Fibroblast of gingiva (primary cell): ENCODE data around the gene SYNGR1.

ENCODE experiments used
- DNase-seq: peaks from one replicate; pipeline ENCODE4 v3.0.0-alpha.2; 2011; ENCODE audit warnings: low read depth

Gene SYNGR1, protein sequence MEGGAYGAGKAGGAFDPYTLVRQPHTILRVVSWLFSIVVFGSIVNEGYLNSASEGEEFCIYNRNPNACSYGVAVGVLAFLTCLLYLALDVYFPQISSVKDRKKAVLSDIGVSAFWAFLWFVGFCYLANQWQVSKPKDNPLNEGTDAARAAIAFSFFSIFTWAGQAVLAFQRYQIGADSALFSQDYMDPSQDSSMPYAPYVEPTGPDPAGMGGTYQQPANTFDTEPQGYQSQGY

DNA sequence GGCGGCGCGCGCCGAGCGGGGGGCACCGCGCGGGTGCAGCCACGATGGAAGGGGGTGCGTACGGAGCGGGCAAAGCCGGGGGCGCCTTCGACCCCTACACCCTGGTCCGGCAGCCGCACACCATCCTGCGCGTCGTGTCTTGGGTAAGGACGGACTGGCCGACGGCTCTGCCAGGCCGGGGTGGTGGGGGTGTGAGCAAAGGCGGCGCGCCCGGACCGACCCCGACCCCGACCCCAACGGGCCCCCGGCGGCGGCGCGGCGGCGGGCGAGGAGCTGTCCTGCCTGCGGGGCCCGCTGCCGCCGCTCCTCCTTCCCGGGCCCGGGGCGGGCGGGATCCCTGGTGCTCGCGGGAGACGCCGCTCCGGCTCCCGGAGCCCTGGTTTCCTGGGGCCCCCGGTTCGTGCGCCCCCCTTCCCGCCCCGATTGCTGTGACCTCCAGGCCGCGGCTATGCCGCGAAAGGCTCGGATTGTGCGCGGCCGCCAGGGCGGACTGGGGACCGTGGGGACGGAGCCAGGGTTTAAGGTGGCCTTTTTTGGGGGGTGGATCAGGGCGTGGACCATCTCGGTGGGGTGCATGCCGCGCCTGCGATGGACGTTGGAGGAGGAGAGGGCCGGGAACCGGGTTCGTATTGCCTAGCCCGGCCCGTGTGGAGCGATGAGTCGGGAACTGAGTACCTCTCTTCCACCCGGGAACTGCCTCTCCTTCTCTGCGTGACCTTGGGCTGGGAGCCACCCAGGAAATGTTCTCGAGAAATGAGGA lies at the start of gene SYNGR1:
Gene SYNGR1, plus strand, starts transcription at position 25 of the 760 bp plus-strand sequence. Its CDS starts 20 bp downstream, at position 45.
- no peak for DNase-seq

DNA sequence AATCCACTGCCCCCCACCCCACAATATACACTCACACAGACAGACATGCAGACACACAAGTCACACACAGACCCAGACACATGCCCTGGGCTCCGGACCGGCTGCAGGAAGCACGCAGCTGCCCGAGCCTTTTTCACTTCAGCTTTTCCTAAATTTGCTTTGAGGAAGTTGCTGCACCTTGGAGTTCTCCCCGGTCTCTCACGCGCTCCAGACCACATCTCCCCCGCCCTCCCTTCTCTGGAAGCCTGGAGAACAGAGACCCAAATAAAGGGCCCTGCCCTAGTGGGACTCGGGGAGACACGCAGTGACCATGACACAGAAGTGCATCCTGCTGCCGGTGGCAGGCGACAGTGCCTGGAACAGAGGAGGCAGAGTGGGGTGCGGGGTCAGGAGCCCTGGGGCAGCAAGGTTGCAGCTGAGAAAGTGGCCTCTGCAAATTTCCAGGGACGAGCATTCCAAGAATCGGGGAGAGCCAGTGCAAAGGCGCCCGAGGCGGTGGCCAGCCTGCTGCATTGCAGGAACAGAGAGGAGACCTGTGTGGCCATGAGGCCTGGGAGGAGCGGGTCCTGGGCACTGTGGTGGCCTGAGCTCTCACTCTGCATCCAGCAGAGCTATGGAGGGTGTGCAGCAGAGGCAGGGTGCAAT lies 49.5 kb upstream of the SYNGR1 start:
- no peak for DNase-seq

DNA sequence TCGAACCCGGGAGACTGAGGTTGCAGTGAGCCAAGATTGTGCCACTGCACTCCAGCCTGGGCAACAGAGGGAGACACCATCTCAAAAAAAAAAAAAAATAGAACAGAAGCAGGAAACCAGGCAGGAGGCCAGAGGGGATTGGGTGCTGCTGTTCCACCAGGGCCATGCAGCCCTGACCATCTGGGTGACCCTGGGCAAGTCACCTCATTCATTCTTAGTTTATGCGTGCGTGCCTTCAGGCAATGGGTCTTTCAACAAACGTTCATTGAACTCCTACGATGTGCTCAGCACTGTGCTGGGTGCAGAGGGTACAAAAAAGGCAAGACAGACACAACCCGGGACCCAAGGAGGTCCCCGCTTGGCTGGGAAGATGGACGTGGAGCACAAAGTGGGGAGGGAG lies 48.7 kb upstream of the SYNGR1 start:
- no peak for DNase-seq

DNA sequence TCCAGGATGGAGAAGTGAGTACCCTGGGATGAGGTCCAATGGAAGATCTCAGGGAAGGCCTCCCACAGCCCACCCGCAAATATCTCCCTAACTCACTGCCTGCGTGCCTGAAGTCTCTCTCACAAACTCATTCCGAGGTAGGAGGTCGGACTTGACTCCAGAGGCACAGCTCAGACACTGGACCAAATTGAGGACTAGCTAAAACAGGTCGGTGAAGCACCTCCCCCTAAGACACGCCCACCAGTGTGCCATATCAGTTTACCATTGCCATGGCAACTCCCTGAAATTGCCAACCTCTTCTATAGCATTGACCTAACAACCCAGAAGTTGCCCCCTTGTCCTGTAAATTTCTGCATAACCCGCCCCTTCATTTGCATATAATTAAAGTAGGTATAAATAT lies 47.9 kb upstream of the SYNGR1 start:
- DNase-seq = no peak

DNA sequence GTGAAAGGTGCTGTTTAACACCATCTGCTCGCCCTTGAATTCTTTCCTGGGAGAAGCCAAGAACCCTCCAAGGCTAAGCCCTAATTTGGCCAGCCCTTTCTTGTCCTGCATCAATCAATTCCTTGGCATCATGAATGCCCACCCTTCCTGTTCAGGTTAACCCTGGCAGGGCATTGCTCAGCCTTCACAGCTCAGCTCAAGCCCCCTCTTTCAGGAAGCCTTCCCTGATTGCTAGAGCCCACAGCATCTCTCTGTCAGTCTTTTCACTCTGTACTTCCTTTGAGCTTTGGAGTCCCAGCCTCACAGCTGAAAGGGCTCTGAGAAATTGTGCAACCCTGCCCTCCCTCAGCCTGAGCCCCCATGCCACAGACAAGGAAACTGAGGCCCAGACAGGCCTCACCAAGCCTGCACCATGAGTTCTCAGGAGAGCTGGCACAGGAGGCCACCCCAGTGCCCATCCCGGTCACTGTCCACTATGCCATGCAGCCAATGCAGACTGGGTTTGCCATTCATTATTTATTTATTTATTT lies 47.3 kb upstream of the SYNGR1 start:
- DNase-seq = no peak

DNA sequence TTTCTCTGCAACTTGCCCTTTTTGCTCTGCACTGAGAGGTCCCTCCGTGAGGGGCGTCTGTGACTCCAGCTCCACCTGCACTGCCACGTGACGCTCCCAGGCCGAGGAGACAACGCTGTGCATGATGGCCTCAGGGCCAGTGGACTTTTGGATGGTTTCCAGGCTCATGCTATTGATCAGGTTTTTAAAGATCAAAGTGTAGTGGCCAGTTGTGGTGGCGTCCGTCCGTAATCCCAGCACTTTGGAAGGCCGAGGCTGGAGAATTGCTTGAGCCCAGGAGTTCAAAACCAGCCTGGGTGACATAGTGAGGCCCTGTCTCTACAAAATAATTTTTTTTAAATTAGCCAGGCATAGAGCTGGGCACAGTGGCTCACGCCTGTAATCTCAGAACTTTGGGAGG lies 46.4 kb upstream of the SYNGR1 start:
- DNase-seq = no peak

DNA sequence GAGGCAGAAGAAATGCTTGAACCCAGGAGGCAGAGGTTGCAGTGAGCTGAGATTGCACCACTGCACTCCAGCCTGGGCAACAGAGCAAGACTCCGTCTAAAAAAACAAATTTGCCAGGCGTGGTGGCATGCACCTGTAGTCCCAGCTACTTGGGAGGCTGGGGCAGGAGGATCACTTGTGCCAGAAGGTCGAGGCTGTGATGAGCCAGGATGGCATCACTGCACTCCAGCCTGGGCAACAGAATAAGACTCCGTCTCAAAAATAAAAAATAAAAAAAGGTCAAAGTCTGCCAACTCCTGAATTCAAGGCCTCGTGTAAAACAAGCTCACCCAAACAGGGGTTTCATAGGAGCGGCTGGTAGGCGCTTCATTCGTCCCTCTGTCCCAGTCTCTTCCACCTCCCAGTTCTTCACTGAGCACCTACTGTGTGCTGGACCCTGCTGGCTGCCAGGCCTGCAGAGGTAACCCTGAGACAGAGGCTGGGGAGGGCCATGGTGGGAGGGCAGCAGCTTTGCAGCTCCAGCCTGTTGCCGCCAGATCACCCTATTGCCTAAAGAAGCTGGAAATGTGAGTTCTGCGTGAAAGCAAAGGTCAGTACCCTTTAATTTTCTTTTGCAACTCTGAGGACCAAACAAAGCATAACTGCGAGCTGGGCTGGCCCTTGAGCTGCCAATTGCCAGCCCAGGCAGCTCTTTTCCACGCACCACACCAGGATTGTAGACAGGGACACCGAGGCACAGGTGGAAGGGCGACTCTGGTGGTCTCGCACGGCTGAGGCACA lies 45.7 kb upstream of the SYNGR1 start:
- no peak for DNase-seq

DNA sequence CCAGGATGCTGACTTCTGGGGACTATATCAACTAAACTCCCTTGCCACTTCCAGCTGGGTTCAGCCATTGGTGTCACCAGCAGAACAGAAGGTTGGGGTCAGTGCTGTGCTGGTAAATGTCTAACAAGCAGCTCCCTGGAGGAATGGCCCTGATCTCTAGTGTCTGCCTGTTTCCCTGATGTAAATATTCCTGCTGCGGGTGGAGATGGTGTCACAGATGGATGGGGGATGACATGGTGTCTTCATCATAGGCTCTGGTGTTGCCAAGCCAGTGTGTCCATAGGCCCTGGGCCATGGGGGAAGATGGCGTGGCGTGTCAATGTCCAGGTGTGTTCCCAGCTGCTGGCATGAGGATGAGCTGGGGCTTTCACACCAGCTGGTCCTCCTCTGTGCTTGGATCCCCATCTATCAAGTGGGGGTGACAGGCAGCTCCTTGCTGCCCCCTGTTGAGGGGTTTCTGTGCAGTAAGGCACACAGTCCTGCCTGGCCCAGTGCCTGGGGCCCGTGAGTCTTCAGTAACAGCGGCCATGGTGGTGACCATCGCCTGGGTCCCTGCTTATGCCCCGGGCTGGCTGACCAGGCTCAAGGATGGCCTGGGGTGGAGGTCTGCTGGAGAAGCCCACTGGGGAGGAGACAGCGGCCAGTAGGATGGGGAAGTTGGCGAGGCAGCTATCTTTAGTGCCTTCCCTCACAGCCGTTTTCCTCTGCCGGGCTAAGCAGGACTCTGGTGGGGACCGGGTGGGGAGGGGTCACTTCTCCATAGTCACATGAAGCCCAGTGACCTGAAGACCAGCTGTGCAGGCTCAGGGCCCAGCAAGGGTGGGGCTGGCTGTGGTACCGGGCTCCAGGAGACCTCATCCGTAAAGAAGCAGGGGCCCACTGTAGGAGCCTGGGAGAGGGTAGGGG lies 43.1 kb upstream of the SYNGR1 start:
- no peak for DNase-seq

DNA sequence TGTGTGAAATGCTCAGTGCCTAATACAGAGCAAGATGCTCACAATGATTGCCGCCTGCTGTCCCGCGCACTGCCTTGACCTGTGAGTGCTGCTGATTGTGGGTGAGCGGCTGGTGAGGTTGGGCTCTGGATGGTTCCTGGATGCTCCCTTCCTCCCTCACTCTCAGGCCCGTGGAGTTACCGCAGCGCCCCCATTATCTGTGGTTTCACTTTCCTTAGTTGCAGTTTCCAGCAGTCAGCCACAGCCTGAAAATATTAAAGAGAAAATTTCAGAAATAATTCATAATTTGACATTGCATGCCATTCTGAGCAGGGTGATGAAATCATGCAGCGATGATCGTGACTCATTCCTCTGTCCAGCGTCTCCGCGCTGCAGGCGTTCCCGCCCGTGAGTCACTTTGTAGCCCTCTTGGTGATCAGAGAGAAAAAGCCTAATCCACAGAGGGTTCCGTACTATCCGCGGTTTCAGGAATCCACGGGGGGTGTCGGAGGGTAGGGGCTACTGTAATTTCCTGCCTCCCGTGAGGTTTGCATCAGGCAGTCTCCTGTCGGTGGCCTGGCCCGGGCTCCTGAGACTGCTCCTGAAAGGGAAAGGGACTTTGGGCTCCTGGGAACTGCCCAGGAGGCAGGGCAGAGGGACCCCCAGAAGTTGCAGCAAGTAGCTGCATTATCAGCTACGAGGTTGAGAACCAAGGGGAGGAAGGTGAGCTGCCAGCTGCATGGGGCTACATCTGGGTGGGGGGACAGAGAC lies 41.0 kb upstream of the SYNGR1 start:
- peak; percentile 91 for DNase-seq

DNA sequence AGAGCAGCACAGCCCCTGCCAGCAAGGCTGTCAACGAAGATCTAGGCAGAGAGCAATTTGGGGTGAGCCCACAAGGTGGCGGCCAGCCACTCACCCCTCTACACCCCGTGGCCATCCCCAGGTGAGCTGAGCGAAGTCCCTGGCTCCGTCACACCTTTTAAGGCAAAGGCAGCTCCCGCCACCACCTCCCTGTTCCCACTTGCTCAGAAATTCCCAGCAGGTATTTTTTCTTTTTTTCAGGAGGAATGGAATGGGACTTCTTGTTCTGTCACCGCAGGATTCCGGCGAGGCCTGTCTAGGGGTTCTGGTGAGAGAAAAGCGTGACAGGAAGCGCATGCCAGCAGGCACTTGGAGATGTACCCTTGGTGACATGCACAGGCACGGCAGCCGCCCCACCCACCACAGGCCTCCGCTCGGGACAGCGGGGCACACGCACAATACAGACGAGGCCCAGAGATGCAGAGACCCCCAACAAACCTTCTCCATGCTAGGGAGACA lies 40.4 kb upstream of the SYNGR1 start:
- no peak for DNase-seq

DNA sequence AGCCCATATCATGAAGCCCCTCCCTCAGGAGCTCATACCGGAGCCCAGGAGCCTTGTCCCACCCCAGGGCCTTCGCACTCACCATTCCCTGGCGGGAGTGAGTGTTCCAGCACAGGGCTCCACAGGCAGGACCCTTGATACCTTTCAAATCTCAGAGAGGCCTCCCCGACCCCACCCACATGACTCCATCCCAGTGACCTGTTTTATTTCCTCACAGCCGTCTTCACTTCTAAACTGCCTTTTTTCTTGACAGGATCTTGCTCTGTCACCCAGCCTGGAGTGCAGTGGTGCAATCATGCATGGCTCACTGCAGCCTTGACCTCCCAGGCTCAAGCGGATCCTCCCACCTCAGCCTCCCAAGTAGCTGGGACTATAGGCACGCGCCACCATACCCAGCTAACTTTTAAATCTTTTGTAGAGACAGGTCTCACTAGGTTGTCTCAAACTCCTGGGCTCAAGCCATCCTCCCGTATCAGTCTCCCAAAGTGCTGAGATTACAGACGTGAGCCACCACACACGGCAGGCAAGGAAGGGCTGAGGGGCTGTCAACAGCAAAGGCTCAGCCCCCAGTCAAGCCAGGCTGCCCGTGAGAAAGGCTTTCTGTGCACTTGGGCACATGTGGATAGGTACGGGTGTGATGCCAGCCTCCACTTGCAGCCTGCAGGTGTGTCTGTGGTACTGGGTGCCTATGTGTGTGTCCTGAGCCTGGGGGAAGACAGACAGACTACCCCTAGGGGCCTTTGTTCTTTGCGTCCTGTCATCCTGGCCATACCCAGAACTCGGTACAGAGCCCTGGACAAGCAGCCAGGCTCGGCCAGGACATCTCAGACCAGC lies 39.7 kb upstream of the SYNGR1 start:
- peak; percentile 45 for DNase-seq

DNA sequence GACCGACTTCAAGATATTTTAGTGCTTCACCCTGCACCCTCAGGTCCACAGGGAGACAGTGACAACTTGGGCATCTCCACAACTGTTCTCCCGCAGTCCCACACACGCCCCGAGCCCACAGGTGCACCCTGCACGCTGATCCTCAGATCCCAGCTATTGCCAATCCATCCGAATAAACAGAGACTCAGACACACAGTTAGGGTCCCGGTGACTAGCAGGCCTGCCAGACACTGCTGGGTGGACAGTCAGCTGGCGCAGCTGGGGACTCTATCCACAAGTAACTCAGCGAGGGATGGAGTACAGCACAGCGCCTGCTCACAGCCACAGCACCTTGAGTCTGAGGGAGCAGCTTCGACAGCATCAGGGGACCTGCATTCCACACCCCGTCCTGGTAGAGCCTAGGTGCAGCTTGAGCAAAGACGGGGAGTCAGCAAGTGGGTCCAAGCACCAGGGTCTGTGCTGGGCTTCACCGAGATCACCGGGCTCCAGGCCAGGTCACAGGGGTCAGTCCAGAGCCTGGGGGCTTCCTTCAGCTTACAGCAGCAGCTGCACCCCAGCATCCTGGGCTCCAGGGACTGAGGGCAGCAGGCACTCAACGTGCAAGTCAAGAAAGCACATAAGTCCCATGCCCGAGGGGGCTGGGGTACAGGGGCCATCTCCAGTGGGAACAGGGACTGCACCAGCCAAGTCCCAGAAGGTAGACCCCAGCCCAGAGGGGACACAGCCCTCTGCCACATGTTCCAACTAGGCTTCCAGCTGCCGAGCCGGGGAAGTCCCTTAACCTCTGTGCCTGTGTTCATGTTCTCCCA lies 38.0 kb upstream of the SYNGR1 start:
- DNase-seq = no peak

DNA sequence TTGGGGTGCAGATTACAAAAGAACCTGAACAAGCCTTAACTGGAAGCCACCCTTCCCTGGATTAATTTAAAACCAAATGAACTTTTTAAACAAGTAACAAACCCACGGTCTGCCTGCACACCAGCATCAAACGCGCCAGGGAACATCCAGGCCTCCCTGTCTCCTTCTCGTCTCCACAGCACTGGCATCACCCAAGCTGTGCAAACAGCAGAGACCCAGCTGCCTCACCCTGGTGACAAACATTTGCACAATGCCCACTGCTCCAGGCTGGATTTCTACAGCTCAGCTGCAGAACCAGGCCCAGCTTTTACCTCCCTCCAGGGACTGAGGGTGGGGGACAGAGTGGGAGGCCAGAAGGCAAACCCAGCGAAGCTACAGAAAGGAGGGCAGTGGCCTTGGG lies 37.4 kb upstream of the SYNGR1 start:
- DNase-seq = no peak

DNA sequence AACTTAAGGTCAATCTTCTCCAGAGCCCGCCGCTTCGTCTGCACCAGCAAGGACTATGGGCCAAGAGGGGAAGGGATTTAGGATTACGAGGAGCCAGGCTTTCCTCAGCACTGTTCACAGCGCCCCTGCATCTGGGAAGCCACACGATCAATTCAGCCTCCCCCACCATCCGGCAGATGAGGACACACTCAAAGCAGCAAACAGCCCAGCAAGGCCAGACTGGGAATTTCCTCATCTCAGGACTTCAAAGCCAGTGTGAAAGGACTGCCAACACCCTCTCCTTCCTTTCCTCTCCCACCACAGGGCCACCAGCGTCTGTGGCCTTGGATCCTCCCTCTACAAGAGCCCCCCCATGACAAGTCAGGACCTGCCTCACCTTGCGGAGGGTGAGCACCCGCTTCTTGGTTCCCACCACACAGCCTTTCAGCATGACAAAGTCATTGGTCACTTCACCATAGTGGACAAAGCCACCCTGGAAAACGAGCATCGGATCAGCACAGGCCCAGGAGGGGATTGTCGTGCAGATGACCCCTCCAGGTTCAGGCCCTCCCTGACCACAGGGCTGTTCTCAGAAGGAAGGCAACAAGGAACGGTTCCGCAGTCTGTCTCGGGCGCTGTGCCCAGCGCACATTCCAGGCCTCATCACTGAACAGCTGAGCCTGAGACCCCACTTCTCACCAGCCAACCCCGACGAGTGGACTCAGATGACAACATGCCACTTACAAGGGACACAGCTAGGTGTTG lies 36.4 kb upstream of the SYNGR1 start:
- DNase-seq = no peak

DNA sequence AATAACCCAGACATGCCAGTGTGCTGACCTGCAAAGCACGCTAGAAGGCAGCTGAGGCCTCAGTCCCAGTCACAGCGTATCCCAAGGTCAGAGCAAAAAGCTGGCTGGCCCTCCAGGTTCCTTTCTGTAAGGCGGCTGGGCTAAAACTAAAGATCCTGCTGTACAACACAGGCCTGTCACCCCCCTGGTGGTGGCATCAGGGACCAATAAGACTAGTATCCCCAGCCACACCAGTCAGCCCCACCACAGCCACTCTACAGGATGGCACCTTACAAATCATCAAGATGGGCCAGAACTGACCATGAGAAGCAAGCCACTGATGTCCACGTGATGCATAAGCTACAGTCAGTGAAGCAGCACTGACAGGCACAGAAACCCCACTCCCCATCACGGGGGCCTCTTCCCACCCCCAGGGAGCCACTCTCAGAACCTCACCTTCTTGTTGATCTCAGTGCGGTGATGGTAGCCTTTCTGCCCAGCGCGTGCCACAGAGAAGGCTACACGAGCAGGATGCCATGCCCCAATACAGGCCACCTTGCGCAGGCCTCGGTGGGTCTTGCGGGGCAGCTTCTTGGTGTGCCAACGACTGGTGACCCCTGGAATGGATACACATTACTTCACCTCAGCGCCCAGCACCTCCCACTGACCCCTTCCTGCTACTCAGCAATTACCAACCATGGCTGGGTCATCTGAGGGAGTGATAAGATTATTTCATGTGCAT lies 35.4 kb upstream of the SYNGR1 start:
- DNase-seq = no peak

DNA sequence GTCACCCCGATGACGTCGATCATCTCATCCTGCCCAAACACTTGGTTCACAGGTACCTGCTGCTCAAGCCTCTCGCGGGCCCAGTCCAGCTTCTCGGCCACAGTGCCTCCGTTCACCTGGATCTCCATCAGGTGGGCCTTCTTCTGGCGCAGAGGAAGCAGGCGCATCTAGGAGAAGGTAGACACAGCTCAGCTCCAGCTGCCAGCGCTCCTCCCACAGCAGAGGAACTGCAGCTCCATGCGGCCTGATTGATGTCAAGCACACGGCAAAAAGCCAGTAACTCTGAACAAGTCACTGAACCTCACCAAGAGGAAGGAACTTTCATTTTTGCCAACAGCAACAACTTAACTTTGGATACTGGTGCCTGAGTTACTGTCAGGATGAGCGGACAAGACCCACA lies 34.4 kb upstream of the SYNGR1 start:
- no peak for DNase-seq

DNA sequence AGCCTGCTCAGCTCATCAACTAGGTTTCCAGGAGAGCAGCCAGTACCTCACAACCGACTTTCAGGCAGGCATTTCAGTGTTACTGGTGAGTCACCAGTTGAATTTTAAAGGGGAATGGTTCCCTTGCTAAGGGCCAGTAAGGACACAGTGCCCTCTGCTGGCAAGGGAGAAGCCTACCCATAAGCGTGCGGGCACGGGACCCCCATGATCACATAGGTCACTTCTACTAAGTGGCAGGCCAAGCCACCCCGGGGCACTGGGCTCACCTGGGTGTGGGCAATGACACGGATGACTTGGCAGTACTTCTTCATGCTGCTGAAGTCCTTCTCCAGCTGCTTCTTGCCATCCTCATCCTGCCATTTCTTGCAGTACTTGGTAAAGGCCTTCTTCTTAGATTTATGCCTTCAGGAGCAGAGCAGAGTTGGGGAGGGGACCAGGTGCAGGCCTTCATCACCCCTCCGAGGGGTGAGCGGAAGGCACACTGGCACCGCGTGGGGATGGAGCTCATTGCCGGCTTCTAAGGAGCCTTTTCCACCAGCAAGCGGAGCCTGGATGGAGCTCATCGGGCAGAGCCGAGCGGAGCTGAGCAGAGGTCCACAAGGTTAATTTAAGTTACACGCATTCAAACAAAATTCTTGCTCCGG lies 33.2 kb upstream of the SYNGR1 start:
- DNase-seq = peak; percentile 90
